Hair follicular keratinocyte (primary cell): Measurements from ENCODE around the gene FAM168A. TPM values are rescaled to one million over a fixed set of nuclear protein-coding genes. Genes with fewer than 3 reads are reported as not detected.

Source experiments
- total RNA-seq: library from RNA; depleted of rRNA; stranded (reverse); fragments of >200 nt; gene quantifications from 2 replicates; pipeline ENCODE4 v1.2.3, GENCODE V29; 2015

Gene FAM168A, protein sequence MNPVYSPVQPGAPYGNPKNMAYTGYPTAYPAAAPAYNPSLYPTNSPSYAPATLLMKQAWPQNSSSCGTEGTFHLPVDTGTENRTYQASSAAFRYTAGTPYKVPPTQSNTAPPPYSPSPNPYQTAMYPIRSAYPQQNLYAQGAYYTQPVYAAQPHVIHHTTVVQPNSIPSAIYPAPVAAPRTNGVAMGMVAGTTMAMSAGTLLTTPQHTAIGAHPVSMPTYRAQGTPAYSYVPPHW
- total RNA-seq, result 9.6 and 14.1 TPM in 2 replicates

DNA sequence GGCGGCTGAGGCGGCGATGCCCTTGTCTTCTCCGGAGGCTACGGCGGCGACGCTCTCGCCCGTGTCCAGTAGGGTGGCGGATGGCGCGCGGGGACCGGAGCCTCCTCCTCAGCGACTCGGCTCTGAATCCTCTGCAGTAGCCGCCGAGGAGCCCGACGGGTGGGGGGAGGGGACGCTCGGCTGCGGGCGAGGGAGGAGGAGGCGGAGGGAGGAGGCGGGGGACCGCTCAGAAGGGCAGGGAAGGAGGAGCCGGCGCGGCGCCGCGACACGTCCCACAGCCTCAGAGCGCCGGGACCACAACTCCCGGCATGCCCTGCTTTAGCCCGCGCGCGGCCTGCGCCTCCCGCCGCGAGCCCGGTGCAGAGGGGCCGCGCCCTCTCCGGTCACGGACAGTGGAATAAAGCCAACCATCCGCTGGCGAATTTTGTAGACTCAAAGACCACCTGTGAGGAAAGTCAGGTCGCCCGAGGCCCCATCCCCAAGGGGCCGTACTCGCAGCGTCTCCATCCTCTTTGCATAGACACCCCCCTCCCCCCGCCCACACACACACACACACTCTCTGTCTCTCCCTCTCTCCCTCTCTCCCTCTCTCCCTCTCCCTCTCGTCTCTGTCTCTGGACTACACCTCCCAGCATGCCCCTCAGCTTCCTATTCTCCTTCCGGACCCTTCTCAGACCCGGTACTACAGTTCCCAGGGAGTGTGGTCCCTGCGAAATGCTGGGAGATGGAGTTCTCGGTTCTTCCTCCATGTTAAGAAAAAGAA lies at the start of gene FAM168A:
TSS of gene FAM168A (minus strand) at position 157 of the 763 bp plus-strand sequence. CDS start 129,638 bp downstream, outside the sequence.

DNA sequence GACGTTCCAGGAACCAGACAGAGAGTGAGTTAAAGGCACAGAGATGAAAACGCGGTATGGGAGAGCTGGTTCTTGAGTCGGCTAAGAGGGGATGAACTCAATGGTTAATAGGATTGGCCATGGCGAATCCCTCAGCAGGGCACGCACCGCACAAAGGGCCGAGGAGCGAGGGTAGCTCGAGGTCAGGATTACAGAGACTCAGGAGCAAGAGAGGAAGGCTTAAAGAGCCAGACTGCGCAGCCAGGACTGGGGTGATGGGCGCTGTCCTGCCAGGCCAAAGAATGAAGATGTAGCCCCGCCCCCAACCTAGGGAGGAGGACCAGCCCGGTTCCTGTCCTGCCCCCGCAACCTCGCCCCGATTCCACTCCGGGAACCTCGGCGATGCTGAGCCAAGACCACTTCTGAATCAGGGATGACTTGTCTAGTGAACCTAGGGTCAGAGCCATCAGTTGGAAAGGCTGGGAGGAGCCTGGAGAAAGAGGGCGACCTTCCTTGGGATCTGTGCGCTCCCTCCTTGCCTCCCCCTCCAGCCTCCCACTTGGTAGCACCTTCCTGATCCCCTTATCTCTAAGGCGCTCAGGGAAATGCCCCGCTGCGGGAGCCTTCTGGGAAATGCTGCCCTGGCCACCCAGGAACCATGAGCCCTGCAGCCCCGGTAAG lies 48.2 kb upstream of the FAM168A start, which contains the start of gene PLEKHB1:
TSS of gene PLEKHB1 (plus strand) at position 610 of the 660 bp plus-strand sequence. CDS start at position 638, 28 bp downstream.

DNA sequence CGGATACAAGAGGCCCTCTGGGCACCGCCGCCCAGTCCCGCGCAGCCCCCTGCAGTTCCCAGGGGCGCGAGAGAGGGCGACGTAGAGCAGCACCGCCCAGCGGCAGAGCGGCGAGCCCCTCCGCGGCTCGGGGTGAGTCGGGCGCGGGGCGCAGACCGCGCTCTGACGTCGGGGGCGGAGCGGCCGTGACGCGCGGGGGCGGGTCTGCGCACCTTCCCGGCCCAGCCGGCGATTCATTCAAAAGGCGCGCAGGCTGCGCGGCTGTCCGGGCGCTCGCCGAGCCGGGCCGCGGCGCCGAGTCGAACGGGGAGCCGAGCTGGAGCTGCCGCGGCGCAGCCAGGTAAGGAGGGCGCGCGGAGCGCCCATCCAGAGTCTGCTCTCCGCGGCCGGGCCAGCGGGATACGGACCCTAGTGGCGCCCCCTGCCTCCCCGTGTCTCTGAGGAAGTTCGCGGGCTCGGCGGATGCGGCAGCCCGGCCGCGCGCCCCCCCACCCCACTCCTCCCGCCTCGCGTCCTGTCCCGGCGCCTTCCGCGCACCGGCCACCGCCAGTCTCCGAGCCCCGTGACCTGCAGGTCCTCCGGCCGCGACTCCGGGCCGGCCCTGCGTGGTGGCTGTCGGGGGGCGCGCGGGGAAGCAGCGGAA lies 221.6 kb downstream of the FAM168A start, which contains the start of gene RELT:
TSS of gene RELT (plus strand) at position 240 of the 643 bp plus-strand sequence. CDS start 12,738 bp downstream, outside the sequence.

Other genes starting within 250 kb of the FAM168A start
- gene RELT, start 221.7 kb downstream of the FAM168A start, total RNA-seq, result 9.0 and 10.5 TPM in 2 replicates
- gene PLEKHB1, start 48.5 kb upstream of the FAM168A start, total RNA-seq, result not detected in 2 replicates
- gene RAB6A, start 163.0 kb upstream of the FAM168A start, total RNA-seq, result 118 and 188 TPM in 2 replicates
- 54.0 and 67.7 TPM in 2 replicates for gene MRPL48, start 189.8 kb upstream of the FAM168A start, total RNA-seq